CD14-positive monocyte (primary cell): ENCODE data around the gene MAMLD1. TPM values are rescaled to one million over a fixed set of nuclear protein-coding genes. Genes with fewer than 3 reads are reported as not detected.

Source experiments
- DNase-seq, 3 donors: peaks; one replicate each; pipeline ENCODE4 v3.0.0-alpha.2; 2011 to 2022
- H2AFZ ChIP-seq: 2 replicates; pipeline ENCODE4 v1.6.0; 2012; ENCODE audit warnings: mild to moderate bottlenecking, low read depth, low read length, inconsistent platforms; ENCODE audit not compliant: insufficient read depth, poor library complexity, severe bottlenecking
- H3K27ac ChIP-seq, 2 donors: 1 replicate in 1 of 2; 2 replicates in 1 of 2; pipeline ENCODE4 v1.5.1; 2012 to 2013; ENCODE audit warnings: low read length in 2 of 2, control low read depth in 1 of 2, inconsistent platforms in 1 of 2, low read depth in 1 of 2, mild to moderate bottlenecking in 1 of 2
- H3K27me3 ChIP-seq, 2 donors: one replicate each; pipeline versions ENCODE4 v1.6.0 to v1.6.1; 2011 to 2013; ENCODE audit warnings: low read length in 2 of 2; ENCODE audit not compliant: control insufficient read depth in 2 of 2, insufficient read depth in 2 of 2
- H3K36me3 ChIP-seq, 2 donors: replicated peaks in 1 of 2; 1 replicate in 1 of 2; 2 replicates in 1 of 2; pipeline versions ENCODE4 v1.5.1 to v1.6.1; 2012 to 2013; ENCODE audit warnings: low read length in 2 of 2, control low read depth in 1 of 2, inconsistent platforms in 1 of 2, mild to moderate bottlenecking in 1 of 2; ENCODE audit not compliant: insufficient read depth in 2 of 2, control insufficient read depth in 1 of 2
- H3K4me1 ChIP-seq, 2 donors: 1 replicate in 1 of 2; 2 replicates in 1 of 2; pipeline versions ENCODE4 v1.5.1 to v1.6.1; 2012 to 2013; ENCODE audit warnings: low read length in 2 of 2, control low read depth in 1 of 2, inconsistent platforms in 1 of 2, mild to moderate bottlenecking in 1 of 2, moderate library complexity in 1 of 2; ENCODE audit not compliant: insufficient read depth in 2 of 2, control insufficient read depth in 1 of 2
- H3K4me2 ChIP-seq: replicated peaks from 2 replicates; pipeline ENCODE3; 2012; ENCODE audit warnings: low read length, moderate library complexity, mild to moderate bottlenecking; ENCODE audit not compliant: poor library complexity, severe bottlenecking; ENCODE audit errors: extremely low read depth
- H3K4me3 ChIP-seq, 3 experiments: fragments of 200-600 bp in 1 of 3; sonication (generic) in 1 of 3; replicated peaks in 1 of 3; 1 replicate in 2 of 3; 2 replicates in 1 of 3; pipeline ENCODE4 v1.5.1; 2011 to 2013; ENCODE audit warnings: low read length in 3 of 3, mild to moderate bottlenecking in 3 of 3, control low read depth in 2 of 3, low read depth in 2 of 3, inconsistent platforms in 1 of 3, moderate library complexity in 1 of 3
- H3K79me2 ChIP-seq: 2 replicates; pipeline ENCODE4 v1.6.0; 2012; ENCODE audit warnings: mild to moderate bottlenecking, control low read depth, inconsistent platforms, low read length, moderate library complexity; ENCODE audit not compliant: insufficient read depth
- H3K9ac ChIP-seq: 2 replicates; pipeline ENCODE4 v1.6.0; 2017; ENCODE audit warnings: low read length, mild to moderate bottlenecking; ENCODE audit not compliant: insufficient read depth, poor library complexity, severe bottlenecking
- H3K9me3 ChIP-seq, 2 donors: replicated peaks in 1 of 2; 1 replicate in 1 of 2; 2 replicates in 1 of 2; pipeline versions ENCODE4 v1.5.1 to v1.6.1; 2012 to 2013; ENCODE audit warnings: low read length in 2 of 2, control low read depth in 1 of 2; ENCODE audit not compliant: control insufficient read depth in 1 of 2, insufficient read depth in 1 of 2
- H4K20me1 ChIP-seq: 2 replicates; pipeline ENCODE4 v1.6.0; 2012; ENCODE audit warnings: mild to moderate bottlenecking, low read length, control low read depth, moderate library complexity; ENCODE audit not compliant: insufficient read depth
- H3K27ac Mint-ChIP-seq, 7 donors: one replicate each; pipeline ENCODE4 v1.8.0; 2020; ENCODE audit warnings: mild to moderate bottlenecking in 7 of 7, mixed read lengths in 7 of 7, moderate library complexity in 6 of 7, inconsistent platforms in 2 of 7
- H3K27me3 Mint-ChIP-seq, 3 donors: one replicate each; pipeline ENCODE4 v1.8.0; 2021 to 2022; ENCODE audit warnings: low read depth in 3 of 3, mild to moderate bottlenecking in 3 of 3, mixed read lengths in 3 of 3, moderate library complexity in 3 of 3, inconsistent platforms in 1 of 3
- H3K36me3 Mint-ChIP-seq, 2 donors: one replicate each; pipeline ENCODE4 v1.8.0; 2020; ENCODE audit warnings: mixed read lengths in 2 of 2, inconsistent platforms in 1 of 2, mild to moderate bottlenecking in 1 of 2
- H3K4me1 Mint-ChIP-seq: one replicate; pipeline ENCODE4 v1.8.0; 2020; ENCODE audit warnings: mild to moderate bottlenecking, mixed read lengths
- H3K4me3 Mint-ChIP-seq, 2 donors: one replicate each; pipeline ENCODE4 v1.8.0; 2020; ENCODE audit warnings: mild to moderate bottlenecking in 2 of 2, mixed read lengths in 2 of 2, moderate library complexity in 1 of 2
- H3K9me3 Mint-ChIP-seq, 7 donors: one replicate each; pipeline ENCODE4 v1.8.0; 2020 to 2022; ENCODE audit warnings: mixed read lengths in 7 of 7, mild to moderate bottlenecking in 6 of 7, moderate library complexity in 6 of 7, inconsistent platforms in 2 of 7
- CTCF ChIP-seq: fragments of 200-600 bp; IDR thresholded peaks from one replicate; pipeline ENCODE4 v1.8.0; 2022; ENCODE audit warnings: antibody characterized with exemption, mild to moderate bottlenecking
- WGBS: methylation state at CpG from one replicate; pipeline ENCODE4 v1.1.5; 2013; ENCODE audit warnings: missing lambda C conversion rate; ENCODE audit not compliant: insufficient coverage; 5-methylcytosine and 5-hydroxymethylcytosine counted together
- intact Hi-C, 2 donors: fragments of 100-400 bp; cut with micrococcal nuclease; formaldehyde crosslinking; loops; one replicate each; pipeline versions ENCODE4 v1.15.0 to v1.15.1; 2023
- polyA plus RNA-seq, 3 donors: library from polyadenylated mRNA; depleted of rRNA in 1 of 3; unstranded in 2 of 3; stranded (reverse) in 1 of 3; fragments of 300-500 nt in 2 of 3; fragments of >200 nt in 1 of 3; fragmentation: Illumina TruSeq in 2 of 3; gene quantifications; 1 replicate in 2 of 3; 2 replicates in 1 of 3; pipeline ENCODE4 v1.2.3, GENCODE V29; 2012 to 2021

Gene MAMLD1
- polyA plus RNA-seq, 3 donors = not detected

- DNase-seq = no peak
- intact Hi-C loops = no loop called here
- no peaks in the 10 kb centered on the region for H3K36me3 Mint-ChIP-seq
Measured at GRCh38 chrX:150334100-150334499, 29.0 kb upstream of the MAMLD1 start.

DNA sequence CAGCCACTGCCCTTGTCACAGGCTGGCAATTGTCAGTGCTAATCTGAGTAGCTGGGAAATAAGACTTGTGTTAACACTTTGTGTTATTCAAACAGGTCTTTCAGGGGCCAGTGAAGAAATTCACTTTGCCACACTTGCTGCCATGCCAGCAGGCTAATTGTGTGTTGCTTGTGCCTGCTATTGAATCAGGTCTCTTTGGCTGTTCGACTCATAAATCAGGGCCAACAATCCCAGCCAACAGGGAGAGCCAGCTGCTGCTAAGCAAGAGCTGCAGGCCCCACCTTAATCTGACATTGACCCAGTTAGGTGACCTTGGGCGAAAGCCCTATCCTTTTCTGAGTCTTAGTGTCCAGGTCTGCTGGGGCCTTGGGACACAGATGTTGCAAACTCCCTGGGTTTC lies 28.1 kb upstream of the MAMLD1 start:
- Mint-ChIP-seq H3K9me3 (peaks cover 0 to 1% (median 0%) of the 10 kb centered on the region in 7 donors), H3K4me3 (no peak overlapping the region), H3K27ac (peak overlapping the region in 2 of 7 donors; percentile 4 to 28), H3K4me1 (peaks cover 6% of the 10 kb centered on the region), H3K27me3 (peaks cover 0 to 10% (median 2%) of the 10 kb centered on the region in 3 donors), H3K36me3 (no peaks in the 10 kb centered on the region)
- no peaks in the 10 kb centered on the region for H3K9me3 ChIP-seq
- no peak overlapping the region for H3K4me3 ChIP-seq
- H3K4me2 ChIP-seq = no peak overlapping the region
- DNase-seq = no peak
- H3K36me3 ChIP-seq = no peaks in the 10 kb centered on the region
- no peak overlapping the region for H2AFZ ChIP-seq
- no peaks in the 10 kb centered on the region for H3K4me1 ChIP-seq
- no peak overlapping the region for H3K27ac ChIP-seq
- intact Hi-C loops = no loop called here
- no peaks in the 10 kb centered on the region for H3K79me2 ChIP-seq
- H4K20me1 ChIP-seq = no peaks in the 10 kb centered on the region
- WGBS = 100% methylated on average over 1 of the region's 2 CpGs
- no peaks in the 10 kb centered on the region for H3K27me3 ChIP-seq
- TF ChIP-seq CTCF = no peak
- H3K9ac ChIP-seq = no peak overlapping the region

More at GRCh38 chrX:150334100-150334499, 29.0 kb upstream of the MAMLD1 start:
- Histone ChIP-seq H3K79me2 (no peaks in the 10 kb centered on the region), H3K9me3 (no peaks in the 10 kb centered on the region), H3K27me3 (no peaks in the 10 kb centered on the region), H3K36me3 (no peaks in the 10 kb centered on the region), H3K4me1 (no peaks in the 10 kb centered on the region), H3K4me3 (no peak overlapping the region), H4K20me1 (no peaks in the 10 kb centered on the region), H3K4me2 (no peak overlapping the region), H3K9ac (no peak overlapping the region), H2AFZ (no peak overlapping the region), H3K27ac (no peak overlapping the region)
- no peak for TF ChIP-seq CTCF
- Mint-ChIP-seq H3K9me3 (peaks cover 0 to 1% (median 0%) of the 10 kb centered on the region in 7 donors), H3K4me1 (peaks cover 6% of the 10 kb centered on the region), H3K27ac (no peak overlapping the region), H3K4me3 (no peak overlapping the region), H3K27me3 (peaks cover 0 to 10% (median 4%) of the 10 kb centered on the region in 3 donors)
- WGBS = no CpG with 5 or more reads among the region's 1 CpG
